HepG2 (cell line): ENCODE results near the gene GDF9. TPM values are rescaled to one million over a fixed set of nuclear protein-coding genes. Genes with fewer than 3 reads are reported as not detected.
"Not testable (repeated sequence)": the region's sequence is repeated elsewhere in the genome, so short reads cannot be mapped to it uniquely, and the experiment has no call there.

ENCODE experiments used
- ATAC-seq: fragments of 200-7000 bp; cut with Tn5 transposase; 3 replicates; pipeline ENCODE4 v1.9.1; 2020; ENCODE audit warnings: mild to moderate bottlenecking, moderate library complexity
- BruUV-seq: library from RNA; stranded (reverse); fragments of 400-500 nt; replicated peaks from 2 replicates; lab custom pipeline; 2021; lab: Mats Ljungman, UMichigan
- CTCF ChIA-PET: fragments of 300-600 bp; formaldehyde crosslinking; extraction: SDS; loops from one replicate; lab custom pipeline; 2021; ENCODE audit warnings: low total read pairs, inconsistent platforms, low intra/inter-chr PET ratio; lab: Yijun Ruan, JAX
- POLR2A ChIA-PET: fragments of 350-600 bp; sonication (Branson Sonifier 250); formaldehyde crosslinking; loops from one replicate; lab custom pipeline; 2020; ENCODE audit warnings: antibody characterized with exemption, inconsistent platforms; lab: Yijun Ruan, JAX
- DNase-seq: peaks from one replicate; pipeline ENCODE4 v3.0.0-alpha.2; 2015; ENCODE audit warnings: low spot score
- FAIRE-seq: peaks from 3 replicates; lab custom pipeline; 2011; peaks lifted over from hg19 to GRCh38; lab: Jason Lieb, UNC
- H2AFZ ChIP-seq: one replicate; pipeline ENCODE4 v1.6.1; 2011; ENCODE audit warnings: low read length, inconsistent platforms
- H3K27ac ChIP-seq: fragments of 300-600 bp; 3 replicates; pipeline ENCODE4 v1.8.0; 2011; ENCODE audit warnings: mixed run types, mild to moderate bottlenecking, mixed read lengths, low read length, inconsistent platforms; ENCODE audit not compliant: insufficient read depth; ENCODE audit errors: extremely low read length
- H3K27me3 ChIP-seq, 2 experiments: fragments of 200-600 bp in 1 of 2; 2 replicates in 1 of 2; 3 replicates in 1 of 2; pipeline versions ENCODE4 v1.6.0 to v1.8.0; 2011; ENCODE audit warnings: low read length in 2 of 2, mild to moderate bottlenecking in 2 of 2, moderate library complexity in 2 of 2, inconsistent platforms in 1 of 2; ENCODE audit not compliant: insufficient read depth in 2 of 2, control insufficient read depth in 1 of 2
- H3K36me3 ChIP-seq, 2 experiments: fragments of 200-600 bp in 1 of 2; replicated peaks in 1 of 2; 2 replicates in 1 of 2; 3 replicates in 1 of 2; pipeline versions ENCODE4 v1.5.1 to v1.8.0; 2011; ENCODE audit warnings: low read length in 2 of 2, inconsistent platforms in 1 of 2; ENCODE audit not compliant: insufficient read depth in 2 of 2, control insufficient read depth in 1 of 2
- H3K4me1 ChIP-seq: 2 replicates; pipeline ENCODE4 v1.5.1; 2012; ENCODE audit warnings: low read length, inconsistent platforms; ENCODE audit not compliant: insufficient read depth
- H3K4me2 ChIP-seq: 2 replicates; pipeline ENCODE4 v1.6.0; 2011; ENCODE audit warnings: low read depth, low read length, inconsistent platforms
- H3K4me3 ChIP-seq, 3 experiments: fragments of 200-600 bp in 1 of 3; sonication (generic), shearing (Covaris generic) in 1 of 3; replicated peaks in 1 of 3; 2 replicates each; pipeline ENCODE4 v1.5.1; 2011 to 2016; ENCODE audit warnings: low read length in 3 of 3, inconsistent platforms in 2 of 3, low read depth in 2 of 3, mild to moderate bottlenecking in 2 of 3, control low read depth in 1 of 3, mixed read lengths in 1 of 3; ENCODE audit not compliant: insufficient read depth in 1 of 3
- H3K79me2 ChIP-seq: one replicate; pipeline ENCODE4 v1.6.1; 2011; ENCODE audit warnings: low read length, inconsistent platforms; ENCODE audit not compliant: insufficient read depth
- H3K9ac ChIP-seq: 2 replicates; pipeline ENCODE4 v1.6.0; 2011; ENCODE audit warnings: mild to moderate bottlenecking, low read depth, low read length, inconsistent platforms; ENCODE audit not compliant: insufficient read depth
- H3K9me3 ChIP-seq: 2 replicates; pipeline ENCODE4 v1.5.1; 2012; ENCODE audit warnings: mild to moderate bottlenecking, low read length
- H4K20me1 ChIP-seq: 2 replicates; pipeline ENCODE4 v1.6.0; 2011; ENCODE audit warnings: inconsistent platforms, mild to moderate bottlenecking, low read length, moderate library complexity; ENCODE audit not compliant: insufficient read depth
- BRD4 ChIP-seq: sonication (generic); formaldehyde crosslinking; IDR thresholded peaks from 2 replicates; pipeline ENCODE4 v1.4.0; 2020; ENCODE audit warnings: missing genetic modification reagents
- FOSL2 ChIP-seq: sonication (generic); formaldehyde crosslinking; IDR thresholded peaks from 2 replicates; pipeline ENCODE4 v1.4.0; 2020; ENCODE audit warnings: missing genetic modification reagents
- HNF4A ChIP-seq: sonication (generic); formaldehyde crosslinking; IDR thresholded peaks from 2 replicates; pipeline ENCODE4 v1.4.0; 2020; ENCODE audit warnings: missing genetic modification reagents
- MIXL1 ChIP-seq: IDR thresholded peaks from 2 replicates; pipeline ENCODE4 v1.6.1; 2016
- SOX13 ChIP-seq, 3 experiments: fragments of 450-650 bp in 1 of 3; sonication (generic) in 1 of 3; formaldehyde crosslinking in 1 of 3; IDR thresholded peaks in 2 of 3; conservative IDR thresholded peaks in 1 of 3; 2 replicates each; pipeline versions ENCODE4 v1.5.0 to v1.6.1; 2016 to 2020; ENCODE audit warnings: antibody characterized with exemption in 1 of 3, mild to moderate bottlenecking in 1 of 3, missing compliant biosample characterization in 1 of 3, missing genetic modification reagents in 1 of 3, moderate library complexity in 1 of 3
- THYN1 ChIP-seq: sonication (generic); formaldehyde crosslinking; IDR thresholded peaks from 2 replicates; pipeline ENCODE4 v1.8.1; 2023; ENCODE audit warnings: low read depth, mild to moderate bottlenecking, moderate library complexity, missing genetic modification reagents, borderline replicate concordance
- ZMYM3 ChIP-seq: sonication (generic); formaldehyde crosslinking; IDR thresholded peaks from 2 replicates; pipeline ENCODE4 v1.5.1; 2020; ENCODE audit warnings: mild to moderate bottlenecking, missing genetic modification reagents
- WGBS: methylation state at CpG from one replicate; pipeline ENCODE4 v1.1.6; 2017; ENCODE audit warnings: low lambda C conversion rate; 5-methylcytosine and 5-hydroxymethylcytosine counted together
- in situ Hi-C: cut with HindIII; loops from 2 replicates; pipeline ENCODE4 v1.10.0; 2017; ENCODE audit warnings: low pct_unique_long_range_greater_than_20kb; ENCODE audit not compliant: extremely low pct_ligation_motif_present
- intact Hi-C: fragments of 100-400 bp; cut with micrococcal nuclease; formaldehyde crosslinking; loops from one replicate; pipeline ENCODE4 v1.10.0; 2022; ENCODE audit not compliant: unreplicated experiment
- polyA plus RNA-seq, 8 experiments: library from polyadenylated mRNA; depleted of rRNA in 3 of 8; stranded (reverse) in 7 of 8; unstranded in 1 of 8; fragments of >200 nt; fragmentation: Illumina TruSeq in 4 of 8; extraction: Trizol in 4 of 8; gene quantifications; 2 replicates each; pipeline versions ENCODE4 v1.2.1 to v1.2.3, GENCODE V29; 2011 to 2016; ENCODE audit warnings: low read depth in 4 of 8, missing spikeins in 1 of 8, mixed read lengths in 1 of 8; ENCODE audit not compliant: insufficient read depth in 1 of 8
- total RNA-seq, 5 experiments: library from RNA; depleted of rRNA; stranded (reverse); fragments of >200 nt; fragmentation: Illumina TruSeq; extraction: Trizol; gene quantifications; 2 replicates each; pipeline ENCODE4 v1.2.3, GENCODE V29; 2016; ENCODE audit warnings: low read depth in 1 of 5
- TF ChIP-seq, protein P1 (sequence below): sonication (generic); formaldehyde crosslinking; IDR thresholded peaks from 2 replicates; pipeline ENCODE4 v1.5.0; 2020; ENCODE audit warnings: mild to moderate bottlenecking, missing genetic modification reagents
- TF ChIP-seq, protein P2 (sequence below): sonication (generic); formaldehyde crosslinking; IDR thresholded peaks from 2 replicates; pipeline ENCODE4 v1.4.0; 2020; ENCODE audit warnings: missing genetic modification reagents, mild to moderate bottlenecking, borderline replicate concordance
- TF ChIP-seq, protein P3 (sequence below): sonication (generic); formaldehyde crosslinking; conservative IDR thresholded peaks from 2 replicates; pipeline ENCODE4 v1.4.0; 2020; ENCODE audit warnings: mild to moderate bottlenecking, missing genetic modification reagents, moderate library complexity

Gene GDF9
- total and polyA plus RNA-seq, 2 of the 13 experiments (the other 11 are each of a cell fraction or from before 2014, with no cell fraction given): 0.33 to 0.38 TPM

DNA sequence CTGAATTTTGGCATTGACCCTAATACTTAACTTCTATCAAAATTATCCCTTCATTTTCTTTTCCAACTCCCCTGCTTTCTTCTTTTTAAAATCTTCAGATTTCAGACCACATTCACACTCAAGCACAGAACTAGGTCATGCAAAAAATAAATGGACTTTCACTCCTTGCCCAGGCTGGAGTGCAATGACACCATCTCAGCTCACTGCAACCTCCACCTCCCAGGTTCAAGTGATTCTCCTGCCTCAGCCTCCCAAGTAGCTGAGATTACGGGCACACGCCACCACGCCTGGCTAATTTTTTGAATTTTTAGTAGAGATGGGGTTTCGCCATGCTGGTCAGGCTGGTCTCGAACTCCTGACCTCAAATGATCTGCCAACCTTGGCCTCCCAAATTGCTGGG lies 11.3 kb downstream of the GDF9 start:
- POLR2A ChIA-PET: interaction anchor here (2.6 to 2.8 kb wide), 2 partner anchors 10 to 15 kb away, joined by 20 to 28 read pairs; partner anchors contain the start of genes GDF9 and UQCRQ
- intact Hi-C loops, H3K27me3 ChIP-seq, DNase-seq, CTCF ChIA-PET, H3K36me3 ChIP-seq, H3K27ac ChIP-seq, H3K4me3 ChIP-seq, H4K20me1 ChIP-seq, FAIRE-seq, ATAC-seq, in situ Hi-C loops, H3K4me2 ChIP-seq, H2AFZ ChIP-seq, H3K9me3 ChIP-seq, H3K79me2 ChIP-seq, BruUV-seq, H3K9ac ChIP-seq: not testable (repeated sequence)
- WGBS: 98% methylated on average over 5 of the region's 5 CpGs
- peak; percentile 69; the same call in 1 of the 2 replicates for TF ChIP-seq ZMYM3 (CRISPR knock-in tag)
- TF ChIP-seq, protein P1, sequence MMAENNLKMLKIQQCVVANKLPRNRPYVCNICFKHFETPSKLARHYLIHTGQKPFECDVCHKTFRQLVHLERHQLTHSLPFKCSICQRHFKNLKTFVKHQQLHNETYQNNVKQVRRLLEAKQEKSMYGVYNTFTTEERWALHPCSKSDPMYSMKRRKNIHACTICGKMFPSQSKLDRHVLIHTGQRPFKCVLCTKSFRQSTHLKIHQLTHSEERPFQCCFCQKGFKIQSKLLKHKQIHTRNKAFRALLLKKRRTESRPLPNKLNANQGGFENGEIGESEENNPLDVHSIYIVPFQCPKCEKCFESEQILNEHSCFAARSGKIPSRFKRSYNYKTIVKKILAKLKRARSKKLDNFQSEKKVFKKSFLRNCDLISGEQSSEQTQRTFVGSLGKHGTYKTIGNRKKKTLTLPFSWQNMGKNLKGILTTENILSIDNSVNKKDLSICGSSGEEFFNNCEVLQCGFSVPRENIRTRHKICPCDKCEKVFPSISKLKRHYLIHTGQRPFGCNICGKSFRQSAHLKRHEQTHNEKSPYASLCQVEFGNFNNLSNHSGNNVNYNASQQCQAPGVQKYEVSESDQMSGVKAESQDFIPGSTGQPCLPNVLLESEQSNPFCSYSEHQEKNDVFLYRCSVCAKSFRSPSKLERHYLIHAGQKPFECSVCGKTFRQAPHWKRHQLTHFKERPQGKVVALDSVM: peak; percentile 70
- peaks cover 52% of the 10 kb centered on the region for H3K4me1 ChIP-seq

DNA sequence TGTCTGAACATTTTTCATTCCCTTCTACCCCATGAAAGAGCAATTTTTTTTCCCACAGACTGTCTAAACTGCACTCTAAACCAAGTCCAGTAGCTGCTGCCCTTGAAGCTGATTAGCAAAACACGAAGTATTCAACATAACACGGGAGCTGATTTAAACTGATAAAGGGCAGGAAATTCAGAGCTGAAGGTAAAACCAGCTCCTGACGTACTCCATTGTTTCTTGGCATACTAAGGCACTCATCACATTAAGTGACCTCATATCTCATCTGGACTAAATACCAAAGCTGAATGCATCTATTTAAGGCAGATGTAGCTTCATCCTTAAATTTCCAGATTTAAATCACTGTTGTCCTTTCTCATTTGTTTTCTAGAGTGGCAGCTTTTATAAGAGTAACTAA lies 12.0 kb downstream of the GDF9 start:
- H3K27me3 ChIP-seq: no peaks in the 10 kb centered on the region; a peak in 1 of 5 replicates
- FAIRE-seq (no peak), DNase-seq (no peak), ATAC-seq (peak; percentile 45)
- H2AFZ ChIP-seq: peak overlapping the region; percentile 86
- H3K79me2 ChIP-seq: no peaks in the 10 kb centered on the region
- BruUV-seq: no TSS peak
- H3K4me3 ChIP-seq: no peak overlapping the region
- in situ Hi-C loops (no loop called here), intact Hi-C loops (no loop called here)
- H3K27ac ChIP-seq: peak overlapping the region; percentile 44
- no peaks in the 10 kb centered on the region for H3K9me3 ChIP-seq
- H3K36me3 ChIP-seq: no peaks in the 10 kb centered on the region
- no peak overlapping the region; the same call in 1 of the 2 replicates for H3K4me2 ChIP-seq
- H3K4me1 ChIP-seq: peaks cover 59% of the 10 kb centered on the region
- no peak overlapping the region for H3K9ac ChIP-seq
- ChIA-PET CTCF (no interaction called here), POLR2A (interaction anchor here (1.0 to 2.8 kb wide), 4 partner anchors 11 to 197 kb away, joined by 3 to 28 read pairs (median 12); partner anchors contain the start of genes GDF9, HSPA4 and UQCRQ)
- 11% methylated on average over 3 of the region's 3 CpGs for WGBS
- H4K20me1 ChIP-seq: no peaks in the 10 kb centered on the region
- TF ChIP-seq HNF4A (CRISPR knock-in tag) (peak; percentile 33; the same call in 1 of the 2 replicates), SOX13 (IDR thresholded peaks at IDR 0.05) (no peak), SOX13 (CRISPR knock-in tag; conservative IDR thresholded peaks at IDR 0.05 in 1 of 2, IDR thresholded peaks at IDR 0.05 in 1 of 2) (0 out of 4 replicates have a peak, but pooled peaks of 1 of the 2 experiments have one; percentile 13), BRD4 (no peak), FOSL2 (CRISPR knock-in tag) (no peak), THYN1 (CRISPR knock-in tag) (no peak), MIXL1 (CRISPR knock-in tag) (peak; percentile 40; the same call in 1 of the 2 replicates)
- TF ChIP-seq, protein P2, sequence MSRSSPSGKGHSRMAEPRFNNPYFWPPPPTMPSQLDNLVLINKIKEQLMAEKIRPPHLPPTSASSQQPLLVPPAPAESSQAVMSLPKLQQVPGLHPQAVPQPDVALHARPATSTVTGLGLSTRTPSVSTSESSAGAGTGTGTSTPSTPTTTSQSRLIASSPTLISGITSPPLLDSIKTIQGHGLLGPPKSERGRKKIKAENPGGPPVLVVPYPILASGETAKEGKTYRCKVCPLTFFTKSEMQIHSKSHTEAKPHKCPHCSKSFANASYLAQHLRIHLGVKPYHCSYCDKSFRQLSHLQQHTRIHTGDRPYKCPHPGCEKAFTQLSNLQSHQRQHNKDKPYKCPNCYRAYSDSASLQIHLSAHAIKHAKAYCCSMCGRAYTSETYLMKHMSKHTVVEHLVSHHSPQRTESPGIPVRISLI (CRISPR knock-in tag): 0 out of 2 replicates have a peak, but pooled peaks have one; percentile 32
- TF ChIP-seq, protein P3, sequence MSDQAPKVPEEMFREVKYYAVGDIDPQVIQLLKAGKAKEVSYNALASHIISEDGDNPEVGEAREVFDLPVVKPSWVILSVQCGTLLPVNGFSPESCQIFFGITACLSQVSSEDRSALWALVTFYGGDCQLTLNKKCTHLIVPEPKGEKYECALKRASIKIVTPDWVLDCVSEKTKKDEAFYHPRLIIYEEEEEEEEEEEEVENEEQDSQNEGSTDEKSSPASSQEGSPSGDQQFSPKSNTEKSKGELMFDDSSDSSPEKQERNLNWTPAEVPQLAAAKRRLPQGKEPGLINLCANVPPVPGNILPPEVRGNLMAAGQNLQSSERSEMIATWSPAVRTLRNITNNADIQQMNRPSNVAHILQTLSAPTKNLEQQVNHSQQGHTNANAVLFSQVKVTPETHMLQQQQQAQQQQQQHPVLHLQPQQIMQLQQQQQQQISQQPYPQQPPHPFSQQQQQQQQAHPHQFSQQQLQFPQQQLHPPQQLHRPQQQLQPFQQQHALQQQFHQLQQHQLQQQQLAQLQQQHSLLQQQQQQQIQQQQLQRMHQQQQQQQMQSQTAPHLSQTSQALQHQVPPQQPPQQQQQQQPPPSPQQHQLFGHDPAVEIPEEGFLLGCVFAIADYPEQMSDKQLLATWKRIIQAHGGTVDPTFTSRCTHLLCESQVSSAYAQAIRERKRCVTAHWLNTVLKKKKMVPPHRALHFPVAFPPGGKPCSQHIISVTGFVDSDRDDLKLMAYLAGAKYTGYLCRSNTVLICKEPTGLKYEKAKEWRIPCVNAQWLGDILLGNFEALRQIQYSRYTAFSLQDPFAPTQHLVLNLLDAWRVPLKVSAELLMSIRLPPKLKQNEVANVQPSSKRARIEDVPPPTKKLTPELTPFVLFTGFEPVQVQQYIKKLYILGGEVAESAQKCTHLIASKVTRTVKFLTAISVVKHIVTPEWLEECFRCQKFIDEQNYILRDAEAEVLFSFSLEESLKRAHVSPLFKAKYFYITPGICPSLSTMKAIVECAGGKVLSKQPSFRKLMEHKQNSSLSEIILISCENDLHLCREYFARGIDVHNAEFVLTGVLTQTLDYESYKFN: peak; percentile 18; the same call in 1 of the 2 replicates
